Activated CD8-positive, alpha-beta memory T cell treated with anti-CD3 and anti-CD28 coated beads, Interleukin-2, amount 10 ng/mL, durations not matched to agents 7 days and 5 days (primary cell): ENCODE measurements around the gene PARVA. TPM values are rescaled to one million over a fixed set of nuclear protein-coding genes. Genes with fewer than 3 reads are reported as not detected.

Experiments used
- ATAC-seq: fragments of 150-1000 bp; cut with Tn5 transposase; one replicate; pipeline ENCODE4 v1.10.0; 2021; ENCODE audit warnings: moderate library complexity
- CTCF ChIA-PET: fragments of 350-600 bp; sonication (Branson Sonifier 250); formaldehyde crosslinking; loops from one replicate; lab custom pipeline; 2021; ENCODE audit warnings: antibody characterized with exemption; lab: Charles Lee
- DNase-seq: peaks from one replicate; pipeline ENCODE4 v3.0.0-alpha.2; 2020
- H3K27ac Mint-ChIP-seq: one replicate; pipeline ENCODE4 v1.8.0; 2021; ENCODE audit warnings: mild to moderate bottlenecking, mixed read lengths
- H3K27me3 Mint-ChIP-seq: one replicate; pipeline ENCODE4 v1.8.0; 2021; ENCODE audit warnings: mixed read lengths
- H3K36me3 Mint-ChIP-seq: one replicate; pipeline ENCODE4 v1.8.0; 2021; ENCODE audit warnings: mild to moderate bottlenecking, mixed read lengths
- H3K4me1 Mint-ChIP-seq: one replicate; pipeline ENCODE4 v1.8.0; 2021; ENCODE audit warnings: mixed read lengths
- H3K4me3 Mint-ChIP-seq: one replicate; pipeline ENCODE4 v1.8.0; 2021; ENCODE audit warnings: mild to moderate bottlenecking, moderate library complexity, mixed read lengths
- H3K9me3 Mint-ChIP-seq: one replicate; pipeline ENCODE4 v1.8.0; 2022; ENCODE audit warnings: low read depth, mixed read lengths
- total RNA-seq, 2 experiments: library from RNA; stranded (reverse); gene quantifications; one replicate each; pipeline ENCODE4 v1.2.3, GENCODE V29; 2021

PARVA gene
- total RNA-seq, 2 experiments from 2014 or later = not detected

DNA sequence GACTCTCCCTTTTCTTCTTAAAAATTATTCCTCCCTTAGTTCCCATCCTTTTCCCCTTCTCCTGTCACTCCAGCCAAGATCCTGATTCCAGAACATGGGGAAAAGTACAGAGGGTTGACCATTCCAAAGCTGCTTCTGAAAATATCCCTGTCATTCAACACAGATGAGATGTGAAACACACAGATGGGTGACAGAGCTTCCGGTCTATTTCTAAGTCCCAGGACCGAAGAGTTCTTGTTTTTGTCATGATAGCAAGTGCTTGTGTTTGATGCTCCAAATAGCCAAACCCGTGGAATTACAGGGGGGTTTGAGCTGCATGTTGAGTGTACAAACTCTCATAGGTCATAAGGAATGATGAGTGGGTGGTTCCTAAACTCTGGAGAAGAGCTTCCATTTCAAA, 57.9 kb downstream of the PARVA start:
- no peak overlapping the region for H3K27ac Mint-ChIP-seq
- H3K27me3 Mint-ChIP-seq = peaks cover 6% of the 10 kb centered on the region
- H3K36me3 Mint-ChIP-seq = no peaks in the 10 kb centered on the region
- H3K4me3 Mint-ChIP-seq = no peak overlapping the region
- DNase-seq (no peak), ATAC-seq (no peak)
- H3K9me3 Mint-ChIP-seq = no peaks in the 10 kb centered on the region
- H3K4me1 Mint-ChIP-seq = no peaks in the 10 kb centered on the region
- CTCF ChIA-PET = no interaction called here

DNA sequence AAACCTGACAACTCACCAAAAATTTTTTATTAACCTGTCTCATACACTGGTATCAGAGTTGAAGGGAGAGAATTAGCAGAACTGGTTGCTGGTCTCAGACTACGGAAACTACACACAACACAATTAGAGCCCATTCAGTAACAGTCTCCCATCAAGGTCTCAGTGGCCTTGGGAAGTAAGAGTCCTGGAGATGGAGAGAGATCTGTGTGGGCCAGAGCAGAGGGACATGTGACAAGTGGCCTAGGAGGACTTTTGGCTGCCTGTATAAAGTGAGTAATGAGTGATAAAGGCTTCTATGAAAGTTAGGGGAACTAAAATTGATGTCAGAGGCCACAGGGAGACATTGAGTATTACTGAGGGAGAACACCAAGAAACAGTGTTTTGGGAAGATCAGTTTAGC, 58.9 kb downstream of the PARVA start:
- CTCF ChIA-PET = no interaction called here
- Mint-ChIP-seq H3K36me3 (no peaks in the 10 kb centered on the region), H3K4me3 (no peak overlapping the region), H3K4me1 (no peaks in the 10 kb centered on the region), H3K27me3 (peaks cover 4% of the 10 kb centered on the region), H3K27ac (no peak overlapping the region), H3K9me3 (no peaks in the 10 kb centered on the region)
- DNase-seq (no peak), ATAC-seq (no peak)

DNA sequence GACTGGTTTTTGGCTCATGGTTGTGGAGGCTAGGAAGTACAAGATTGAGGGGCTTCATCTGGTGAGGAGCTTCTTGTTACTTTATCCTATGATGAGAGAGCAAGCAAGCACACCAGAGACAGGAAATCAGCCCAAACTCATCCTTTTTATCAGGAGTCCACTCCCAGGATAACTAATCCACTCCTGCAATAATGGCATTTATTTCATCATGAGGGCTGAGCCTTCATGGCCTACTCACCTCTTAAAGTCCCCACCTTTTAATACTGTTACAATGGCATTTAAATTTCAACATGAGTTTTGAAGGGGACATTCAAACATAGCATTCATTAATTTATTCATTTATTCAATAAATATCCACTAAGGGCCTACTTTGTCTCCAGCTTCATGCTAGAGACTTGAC, 60.9 kb downstream of the PARVA start:
- Mint-ChIP-seq H3K27me3 (peaks cover 4% of the 10 kb centered on the region), H3K9me3 (no peaks in the 10 kb centered on the region), H3K36me3 (no peaks in the 10 kb centered on the region), H3K4me3 (no peak overlapping the region), H3K27ac (no peak overlapping the region), H3K4me1 (no peaks in the 10 kb centered on the region)
- CTCF ChIA-PET = no interaction called here
- ATAC-seq (no peak), DNase-seq (no peak)

DNA sequence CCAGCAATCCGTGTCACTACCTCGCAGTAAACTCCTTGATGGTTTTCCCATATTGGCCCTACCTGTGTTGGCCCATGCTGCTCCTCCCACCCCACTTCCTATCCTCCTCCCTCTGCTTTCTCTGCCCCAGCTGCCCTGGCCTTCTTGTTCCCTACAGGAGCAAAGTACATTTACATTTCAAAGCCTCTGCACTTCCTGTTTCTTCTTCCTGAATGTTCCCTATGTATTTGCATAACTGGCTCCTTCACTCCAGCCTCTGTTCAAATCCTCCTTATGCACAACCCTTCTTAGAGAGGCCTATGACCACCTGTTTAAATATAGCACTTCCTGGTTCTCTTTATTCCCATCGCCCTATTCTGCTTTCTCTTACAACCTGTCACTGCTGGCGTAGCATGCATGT, 62.2 kb downstream of the PARVA start:
- DNase-seq (no peak), ATAC-seq (no peak)
- Mint-ChIP-seq H3K27ac (no peak overlapping the region), H3K36me3 (no peaks in the 10 kb centered on the region), H3K4me1 (no peaks in the 10 kb centered on the region), H3K9me3 (no peaks in the 10 kb centered on the region), H3K4me3 (no peak overlapping the region), H3K27me3 (peaks cover 4% of the 10 kb centered on the region)
- CTCF ChIA-PET = no interaction called here

DNA sequence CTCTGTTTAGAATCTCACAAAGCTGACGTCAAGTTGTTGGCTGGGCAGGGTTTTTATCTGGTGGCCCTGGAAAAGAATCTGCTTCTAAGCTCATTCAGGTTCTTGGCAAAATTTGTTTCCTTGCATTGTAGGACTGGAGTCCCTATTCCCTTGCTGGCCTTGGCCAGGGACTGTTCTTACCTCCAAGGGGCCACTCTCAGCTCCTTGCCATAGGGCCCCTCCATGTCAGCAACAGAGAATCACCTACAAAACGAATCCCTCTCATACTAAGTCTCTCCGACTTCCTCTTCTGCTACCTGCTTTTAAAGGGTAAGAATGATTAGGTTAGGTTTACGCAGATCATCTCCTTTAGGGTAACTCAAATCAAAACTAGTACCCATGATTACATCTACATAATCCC, 63.2 kb downstream of the PARVA start:
- CTCF ChIA-PET = no interaction called here
- H3K4me3 Mint-ChIP-seq = no peak overlapping the region
- no peaks in the 10 kb centered on the region for H3K36me3 Mint-ChIP-seq
- H3K27ac Mint-ChIP-seq = no peak overlapping the region
- ATAC-seq (no peak), DNase-seq (no peak)
- no peaks in the 10 kb centered on the region for H3K4me1 Mint-ChIP-seq
- no peaks in the 10 kb centered on the region for H3K9me3 Mint-ChIP-seq
- peaks cover 9% of the 10 kb centered on the region for H3K27me3 Mint-ChIP-seq

DNA sequence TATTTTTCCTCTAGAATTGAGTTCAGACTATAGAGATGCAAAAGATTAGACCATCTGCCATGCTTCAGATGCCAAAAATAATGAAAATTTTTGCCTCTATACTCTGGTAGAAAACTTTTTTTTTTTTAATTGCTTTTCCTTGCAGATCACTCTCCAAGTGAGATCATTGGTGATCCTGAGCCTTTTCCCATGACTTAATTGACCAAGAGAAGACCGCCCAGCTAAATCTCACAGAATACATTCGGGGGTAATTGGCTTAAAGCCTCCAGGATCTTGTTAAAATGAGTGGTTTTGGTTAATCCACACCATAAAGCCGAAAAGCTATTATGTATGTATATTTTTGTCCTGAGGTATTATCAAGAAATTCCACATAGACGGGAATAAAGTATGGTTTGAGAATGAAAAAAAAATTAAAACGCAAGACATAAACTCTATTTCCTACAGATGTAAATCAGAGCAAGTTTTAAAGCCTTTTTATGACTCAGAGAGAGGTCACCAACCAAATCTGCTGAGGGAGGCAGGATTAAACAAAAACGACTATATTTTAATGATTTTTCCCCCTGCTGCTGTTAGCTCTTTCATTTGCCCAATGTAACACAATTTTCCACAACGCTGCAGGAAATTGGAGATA, 64.0 kb downstream of the PARVA start:
- DNase-seq (no peak), ATAC-seq (no peak)
- no peak overlapping the region for H3K4me3 Mint-ChIP-seq
- no peaks in the 10 kb centered on the region for H3K9me3 Mint-ChIP-seq
- CTCF ChIA-PET = no interaction called here
- no peaks in the 10 kb centered on the region for H3K36me3 Mint-ChIP-seq
- H3K27me3 Mint-ChIP-seq = peaks cover 6% of the 10 kb centered on the region
- no peak overlapping the region for H3K27ac Mint-ChIP-seq
- no peaks in the 10 kb centered on the region for H3K4me1 Mint-ChIP-seq

GRCh38 chr11:12444601-12445000, 67.2 kb downstream of the PARVA start:
- Mint-ChIP-seq H3K36me3 (no peaks in the 10 kb centered on the region), H3K4me3 (no peak overlapping the region), H3K4me1 (no peaks in the 10 kb centered on the region), H3K27me3 (peaks cover 5% of the 10 kb centered on the region), H3K9me3 (no peaks in the 10 kb centered on the region), H3K27ac (no peak overlapping the region)
- CTCF ChIA-PET = no interaction called here
- DNase-seq = no peak
- no peak for ATAC-seq

DNA sequence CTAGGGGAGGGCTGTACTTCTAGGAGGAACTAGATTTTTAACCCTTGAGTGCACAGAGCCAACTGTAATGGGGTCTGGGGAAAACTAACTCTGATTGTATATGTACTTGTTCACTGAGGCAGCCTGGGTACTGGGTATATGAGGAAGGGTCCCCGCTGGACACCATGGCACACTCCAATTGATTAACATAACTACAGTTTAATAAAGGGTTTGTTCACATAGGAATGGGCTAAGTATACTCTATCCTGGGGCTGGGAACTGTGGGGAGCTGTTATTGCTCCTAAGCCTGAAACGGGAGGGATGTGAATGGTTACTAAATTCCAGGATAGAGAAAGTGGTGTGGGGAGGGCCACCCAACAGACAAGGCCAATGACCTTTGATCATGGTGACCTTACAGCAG, 67.6 kb downstream of the PARVA start:
- H3K27ac Mint-ChIP-seq = no peak overlapping the region
- CTCF ChIA-PET = no interaction called here
- no peaks in the 10 kb centered on the region for H3K9me3 Mint-ChIP-seq
- DNase-seq (no peak), ATAC-seq (no peak)
- peaks cover 5% of the 10 kb centered on the region for H3K27me3 Mint-ChIP-seq
- no peaks in the 10 kb centered on the region for H3K36me3 Mint-ChIP-seq
- H3K4me3 Mint-ChIP-seq = no peak overlapping the region
- no peaks in the 10 kb centered on the region for H3K4me1 Mint-ChIP-seq

GRCh38 chr11:12446863-12447262, 69.5 kb downstream of the PARVA start:
- Mint-ChIP-seq H3K27me3 (peaks cover 5% of the 10 kb centered on the region), H3K4me1 (no peaks in the 10 kb centered on the region), H3K36me3 (no peaks in the 10 kb centered on the region), H3K4me3 (no peak overlapping the region), H3K27ac (no peak overlapping the region), H3K9me3 (no peaks in the 10 kb centered on the region)
- DNase-seq (no peak), ATAC-seq (no peak)
- CTCF ChIA-PET = no interaction called here

GRCh38 chr11:12448131-12448939, 71.0 kb downstream of the PARVA start:
- Mint-ChIP-seq H3K4me1 (no peaks in the 10 kb centered on the region), H3K4me3 (no peak overlapping the region), H3K27me3 (peaks cover 5% of the 10 kb centered on the region), H3K27ac (no peak overlapping the region), H3K9me3 (no peaks in the 10 kb centered on the region), H3K36me3 (no peaks in the 10 kb centered on the region)
- CTCF ChIA-PET = no interaction called here
- ATAC-seq (no peak), DNase-seq (no peak)

DNA sequence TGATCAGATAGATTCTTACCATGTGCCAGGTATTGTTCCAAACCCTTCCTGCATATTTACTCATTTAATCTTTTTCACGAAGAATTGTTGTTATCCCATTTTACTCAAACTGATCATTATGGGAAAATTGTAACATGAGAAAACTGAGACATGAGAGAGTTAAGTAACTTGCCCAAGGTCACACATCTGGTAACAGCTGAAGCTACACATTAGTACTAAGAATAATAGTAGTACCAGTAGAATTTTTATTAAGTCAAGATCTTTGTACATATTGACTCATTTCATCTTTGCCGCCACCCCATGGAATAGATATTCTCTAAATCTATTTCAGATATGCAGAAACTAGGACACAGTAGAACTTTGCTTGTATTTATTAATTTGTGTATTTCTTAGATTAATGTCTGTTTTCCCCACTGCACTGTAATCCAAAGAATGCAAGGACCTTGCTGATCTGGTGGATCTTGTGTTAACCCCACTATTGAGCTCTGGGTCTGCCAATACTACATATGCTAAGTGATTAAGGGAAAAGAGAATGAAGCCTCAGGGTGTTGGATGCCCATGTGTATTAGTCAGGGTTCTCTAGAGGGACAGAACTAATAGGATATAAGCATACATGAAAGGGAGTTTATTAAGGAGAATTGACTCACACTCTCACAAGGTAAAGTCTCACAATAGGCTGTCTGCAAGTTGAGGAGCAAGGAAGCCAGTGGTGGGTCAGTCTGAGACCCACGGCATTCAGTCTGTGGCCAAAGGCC, 72.8 kb downstream of the PARVA start:
- no peak overlapping the region for H3K27ac Mint-ChIP-seq
- CTCF ChIA-PET = no interaction called here

DNA sequence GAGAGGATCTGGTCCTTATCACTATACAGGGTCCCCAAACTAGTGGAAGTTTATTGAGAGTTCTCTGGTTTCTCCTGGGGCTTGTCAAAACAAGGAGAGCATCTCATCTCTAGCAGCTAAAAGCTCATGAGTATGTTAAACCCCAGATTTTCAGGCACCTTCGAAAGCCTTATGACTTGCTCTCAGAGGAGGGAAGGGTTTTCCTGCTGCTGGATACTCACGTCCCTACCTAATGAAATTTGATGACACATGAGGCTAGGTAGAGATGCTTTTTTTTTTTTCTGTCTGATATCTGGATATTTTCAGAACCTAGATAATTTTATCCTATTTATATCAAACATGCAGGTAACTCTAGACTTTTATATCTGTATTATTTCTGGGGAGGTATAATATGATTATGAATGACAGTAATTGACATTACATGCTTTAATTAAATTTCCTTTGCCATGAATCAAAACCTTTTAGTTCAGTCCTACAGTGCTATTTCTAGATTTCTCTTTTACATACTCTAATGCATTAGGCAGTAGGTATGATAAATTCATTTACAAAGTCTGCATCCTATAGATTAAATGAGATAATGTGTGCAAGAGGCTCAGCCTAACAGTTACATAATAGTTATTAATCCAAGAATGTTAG, 73.9 kb downstream of the PARVA start:
- DNase-seq (no peak), ATAC-seq (no peak)
- Mint-ChIP-seq H3K36me3 (no peaks in the 10 kb centered on the region), H3K27ac (no peak overlapping the region), H3K4me1 (no peaks in the 10 kb centered on the region), H3K9me3 (no peaks in the 10 kb centered on the region), H3K4me3 (no peak overlapping the region), H3K27me3 (peaks cover 6% of the 10 kb centered on the region)
- CTCF ChIA-PET = no interaction called here

More for the DNA sequence above, 72.8 kb downstream of the PARVA start:
- no peaks in the 10 kb centered on the region for H3K4me1 Mint-ChIP-seq
- H3K9me3 Mint-ChIP-seq = no peaks in the 10 kb centered on the region
- peaks cover 2% of the 10 kb centered on the region for H3K27me3 Mint-ChIP-seq
- DNase-seq (no peak), ATAC-seq (no peak)
- no peaks in the 10 kb centered on the region for H3K36me3 Mint-ChIP-seq
- H3K4me3 Mint-ChIP-seq = no peak overlapping the region

GRCh38 chr11:12453243-12453642, 75.9 kb downstream of the PARVA start:
- H3K4me3 Mint-ChIP-seq = no peak overlapping the region
- no peak for ATAC-seq
- DNase-seq = no peak
- CTCF ChIA-PET = no interaction called here
- no peaks in the 10 kb centered on the region for H3K36me3 Mint-ChIP-seq
- H3K9me3 Mint-ChIP-seq = no peaks in the 10 kb centered on the region
- H3K27ac Mint-ChIP-seq = no peak overlapping the region
- no peaks in the 10 kb centered on the region for H3K4me1 Mint-ChIP-seq
- peaks cover 6% of the 10 kb centered on the region for H3K27me3 Mint-ChIP-seq
